ENCODE data around the gene CPEB2.

Gene CPEB2

GRCh38 chr4:15012017-15012788 is 9.9 kb downstream of the CPEB2 start:
- Histone ChIP-seq H3K36me3 (ENCODE audit: control insufficient read depth in 1 of 2, insufficient read depth in 2 of 2, low read length in 2 of 2) (peaks cover 9 to 13% of the 10 kb centered on the region in 2 donors), H3K4me1 (ENCODE audit: control insufficient read depth in 1 of 2, insufficient read depth in 2 of 2, low read length in 2 of 2) (peaks cover 0 to 40% of the 10 kb centered on the region in 2 donors), H3K27me3 (ENCODE audit: low read depth, low read length) (no peaks in the 10 kb centered on the region), H3K9me3 (ENCODE audit: control insufficient read depth in 1 of 2, low read length in 2 of 2) (no peaks in the 10 kb centered on the region), H3K4me3 (ENCODE audit: low read depth in 1 of 2, low read length in 2 of 2) (no peak overlapping the region), H3K27ac (ENCODE audit: low read length) (no peak overlapping the region)

DNA sequence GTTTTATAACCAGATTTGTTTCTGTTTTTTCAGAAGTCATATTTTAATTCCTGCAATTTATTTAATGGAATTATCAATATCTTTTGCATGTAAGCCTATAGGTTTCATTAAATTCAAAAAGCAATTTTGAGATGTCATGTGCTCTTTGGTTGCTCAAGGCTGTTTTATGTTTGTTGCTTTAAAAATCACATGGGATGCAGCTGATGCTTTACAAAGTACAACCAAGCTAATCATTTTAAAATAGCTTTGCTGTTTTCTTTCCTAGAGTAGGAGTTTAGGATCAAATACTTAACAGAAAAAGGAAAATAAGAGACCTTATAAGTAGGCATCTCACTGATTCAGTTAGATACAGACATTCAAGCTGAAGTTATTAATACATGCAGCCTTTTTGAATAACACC is 11.3 kb downstream of the CPEB2 start:
- no peak overlapping the region for H3K27ac ChIP-seq (ENCODE audit: low read length)
- peaks cover 0 to 40% of the 10 kb centered on the region in 2 donors for H3K4me1 ChIP-seq (ENCODE audit: control insufficient read depth in 1 of 2, insufficient read depth in 2 of 2, low read length in 2 of 2)
- H3K36me3 ChIP-seq (ENCODE audit: control insufficient read depth in 1 of 2, insufficient read depth in 2 of 2, low read length in 2 of 2): peaks cover 6 to 12% of the 10 kb centered on the region in 2 donors
- no peaks in the 10 kb centered on the region for H3K27me3 ChIP-seq (ENCODE audit: low read depth, low read length)
- H3K9me3 ChIP-seq (ENCODE audit: control insufficient read depth in 1 of 2, low read length in 2 of 2): no peaks in the 10 kb centered on the region
- H3K4me3 ChIP-seq (ENCODE audit: low read depth in 1 of 2, low read length in 2 of 2): no peak overlapping the region

GRCh38 chr4:15015170-15015569 is 12.9 kb downstream of the CPEB2 start:
- peaks cover 3 to 6% of the 10 kb centered on the region in 2 donors for H3K36me3 ChIP-seq (ENCODE audit: control insufficient read depth in 1 of 2, insufficient read depth in 2 of 2, low read length in 2 of 2)
- no peak overlapping the region for H3K27ac ChIP-seq (ENCODE audit: low read length)
- no peaks in the 10 kb centered on the region for H3K27me3 ChIP-seq (ENCODE audit: low read depth, low read length)
- no peaks in the 10 kb centered on the region for H3K9me3 ChIP-seq (ENCODE audit: control insufficient read depth in 1 of 2, low read length in 2 of 2)
- H3K4me1 ChIP-seq (ENCODE audit: control insufficient read depth in 1 of 2, insufficient read depth in 2 of 2, low read length in 2 of 2): peaks cover 0 to 35% of the 10 kb centered on the region in 2 donors
- H3K4me3 ChIP-seq (ENCODE audit: low read depth in 1 of 2, low read length in 2 of 2): no peak overlapping the region

DNA sequence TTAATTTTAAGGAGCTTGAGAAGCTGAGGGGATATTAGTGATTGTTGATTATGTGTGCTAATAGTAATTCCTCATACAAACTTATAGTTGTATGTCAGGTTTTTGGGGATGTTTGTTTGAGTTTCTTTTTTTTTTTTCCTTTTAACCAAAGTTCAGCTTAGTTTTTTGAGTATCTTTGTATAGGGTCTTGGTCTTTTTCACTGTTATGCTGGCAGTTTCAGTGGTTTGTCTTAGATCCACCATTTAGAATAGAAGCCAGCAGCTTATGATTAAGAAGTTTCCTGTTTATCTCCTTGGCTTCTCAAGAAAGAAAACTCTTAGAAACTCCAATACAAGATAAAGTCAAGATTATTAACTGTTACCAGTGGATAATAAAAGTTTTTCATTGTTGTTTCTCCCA is 16.1 kb downstream of the CPEB2 start:
- no peak overlapping the region for H3K4me3 ChIP-seq (ENCODE audit: low read depth in 1 of 2, low read length in 2 of 2)
- H3K4me1 ChIP-seq (ENCODE audit: control insufficient read depth in 1 of 2, insufficient read depth in 2 of 2, low read length in 2 of 2): peaks cover 0 to 26% of the 10 kb centered on the region in 2 donors
- H3K36me3 ChIP-seq (ENCODE audit: control insufficient read depth in 1 of 2, insufficient read depth in 2 of 2, low read length in 2 of 2): peaks cover 0 to 3% of the 10 kb centered on the region in 2 donors
- H3K27ac ChIP-seq (ENCODE audit: low read length): no peak overlapping the region
- no peaks in the 10 kb centered on the region for H3K9me3 ChIP-seq (ENCODE audit: control insufficient read depth in 1 of 2, low read length in 2 of 2)
- no peaks in the 10 kb centered on the region for H3K27me3 ChIP-seq (ENCODE audit: low read depth, low read length)

GRCh38 chr4:15020502-15021286 is 18.4 kb downstream of the CPEB2 start:
- Histone ChIP-seq H3K4me3 (ENCODE audit: low read depth in 1 of 2, low read length in 2 of 2) (peak overlapping the region in 1 of 2 donors; percentile 19), H3K27me3 (ENCODE audit: low read depth, low read length) (no peaks in the 10 kb centered on the region), H3K9me3 (ENCODE audit: control insufficient read depth in 1 of 2, low read length in 2 of 2) (no peaks in the 10 kb centered on the region), H3K27ac (ENCODE audit: low read length) (no peak overlapping the region), H3K36me3 (ENCODE audit: control insufficient read depth in 1 of 2, insufficient read depth in 2 of 2, low read length in 2 of 2) (peaks cover 3 to 6% of the 10 kb centered on the region in 2 donors), H3K4me1 (ENCODE audit: control insufficient read depth in 1 of 2, insufficient read depth in 2 of 2, low read length in 2 of 2) (peaks cover 0 to 21% of the 10 kb centered on the region in 2 donors)

DNA sequence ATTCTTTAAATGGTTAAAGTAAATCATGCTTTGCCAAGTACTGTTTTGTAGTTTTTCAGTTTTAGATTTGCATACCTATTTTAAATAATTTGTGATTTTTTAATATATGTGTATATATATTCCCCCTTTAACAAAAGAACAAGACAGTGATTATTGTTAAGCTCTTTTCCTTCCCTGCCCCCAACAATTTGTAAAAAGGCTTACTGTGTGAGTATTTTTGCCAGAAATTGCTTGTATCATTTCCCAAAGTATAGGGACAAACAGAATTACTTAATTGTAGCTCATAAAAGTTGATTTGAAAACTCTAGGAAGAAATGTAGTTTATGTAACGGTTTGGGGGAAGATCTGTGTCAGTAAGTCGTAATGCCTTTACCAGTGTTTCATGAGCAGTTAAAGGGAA is 19.0 kb downstream of the CPEB2 start:
- Histone ChIP-seq H3K9me3 (ENCODE audit: control insufficient read depth in 1 of 2, low read length in 2 of 2) (no peaks in the 10 kb centered on the region), H3K4me1 (ENCODE audit: control insufficient read depth in 1 of 2, insufficient read depth in 2 of 2, low read length in 2 of 2) (peaks cover 0 to 21% of the 10 kb centered on the region in 2 donors), H3K27ac (ENCODE audit: low read length) (peak overlapping the region; percentile 14), H3K4me3 (ENCODE audit: low read depth in 1 of 2, low read length in 2 of 2) (peak overlapping the region in 1 of 2 donors; percentile 19), H3K36me3 (ENCODE audit: control insufficient read depth in 1 of 2, insufficient read depth in 2 of 2, low read length in 2 of 2) (peaks cover 3 to 6% of the 10 kb centered on the region in 2 donors), H3K27me3 (ENCODE audit: low read depth, low read length) (no peaks in the 10 kb centered on the region)

GRCh38 chr4:15021946-15022345 is 19.7 kb downstream of the CPEB2 start:
- Histone ChIP-seq H3K9me3 (ENCODE audit: control insufficient read depth in 1 of 2, low read length in 2 of 2) (no peaks in the 10 kb centered on the region), H3K4me3 (ENCODE audit: low read depth in 1 of 2, low read length in 2 of 2) (no peak overlapping the region), H3K27ac (ENCODE audit: low read length) (peak overlapping the region; percentile 7), H3K27me3 (ENCODE audit: low read depth, low read length) (no peaks in the 10 kb centered on the region), H3K4me1 (ENCODE audit: control insufficient read depth in 1 of 2, insufficient read depth in 2 of 2, low read length in 2 of 2) (peaks cover 0 to 21% of the 10 kb centered on the region in 2 donors), H3K36me3 (ENCODE audit: control insufficient read depth in 1 of 2, insufficient read depth in 2 of 2, low read length in 2 of 2) (peaks cover 3 to 6% of the 10 kb centered on the region in 2 donors)

- Histone ChIP-seq H3K36me3 (ENCODE audit: control insufficient read depth in 1 of 2, insufficient read depth in 2 of 2, low read length in 2 of 2) (peaks cover 0 to 6% of the 10 kb centered on the region in 2 donors), H3K27me3 (ENCODE audit: low read depth, low read length) (no peaks in the 10 kb centered on the region), H3K9me3 (ENCODE audit: control insufficient read depth in 1 of 2, low read length in 2 of 2) (no peaks in the 10 kb centered on the region), H3K27ac (ENCODE audit: low read length) (no peak overlapping the region), H3K4me3 (ENCODE audit: low read depth in 1 of 2, low read length in 2 of 2) (no peak overlapping the region), H3K4me1 (ENCODE audit: control insufficient read depth in 1 of 2, insufficient read depth in 2 of 2, low read length in 2 of 2) (peaks cover 0 to 13% of the 10 kb centered on the region in 2 donors)
Measured at GRCh38 chr4:15024386-15024785, 22.1 kb downstream of the CPEB2 start.

DNA sequence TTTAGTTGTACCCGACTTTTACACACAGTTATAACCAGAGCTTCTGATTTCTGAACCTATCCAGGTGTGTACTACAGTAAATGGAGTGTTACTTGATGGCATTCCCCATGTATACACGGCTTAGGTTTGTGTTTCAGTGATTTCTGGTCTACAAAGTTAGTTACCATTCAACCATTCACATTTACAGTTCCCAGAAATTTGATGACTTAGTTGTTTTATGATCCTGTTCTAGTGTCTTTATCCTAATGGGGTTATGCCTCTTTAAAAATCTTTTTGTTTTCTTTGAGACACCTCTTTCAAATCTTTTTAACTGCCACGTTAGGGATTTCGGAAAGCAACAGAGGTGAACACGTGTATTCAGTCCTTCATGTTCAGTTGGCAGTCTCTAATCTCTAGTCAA is 23.4 kb downstream of the CPEB2 start:
- Histone ChIP-seq H3K27me3 (ENCODE audit: low read depth, low read length) (no peaks in the 10 kb centered on the region), H3K27ac (ENCODE audit: low read length) (no peak overlapping the region), H3K9me3 (ENCODE audit: control insufficient read depth in 1 of 2, low read length in 2 of 2) (no peaks in the 10 kb centered on the region), H3K4me1 (ENCODE audit: control insufficient read depth in 1 of 2, insufficient read depth in 2 of 2, low read length in 2 of 2) (peaks cover 0 to 7% of the 10 kb centered on the region in 2 donors), H3K36me3 (ENCODE audit: control insufficient read depth in 1 of 2, insufficient read depth in 2 of 2, low read length in 2 of 2) (peaks cover 0 to 6% of the 10 kb centered on the region in 2 donors), H3K4me3 (ENCODE audit: low read depth in 1 of 2, low read length in 2 of 2) (no peak overlapping the region)

DNA sequence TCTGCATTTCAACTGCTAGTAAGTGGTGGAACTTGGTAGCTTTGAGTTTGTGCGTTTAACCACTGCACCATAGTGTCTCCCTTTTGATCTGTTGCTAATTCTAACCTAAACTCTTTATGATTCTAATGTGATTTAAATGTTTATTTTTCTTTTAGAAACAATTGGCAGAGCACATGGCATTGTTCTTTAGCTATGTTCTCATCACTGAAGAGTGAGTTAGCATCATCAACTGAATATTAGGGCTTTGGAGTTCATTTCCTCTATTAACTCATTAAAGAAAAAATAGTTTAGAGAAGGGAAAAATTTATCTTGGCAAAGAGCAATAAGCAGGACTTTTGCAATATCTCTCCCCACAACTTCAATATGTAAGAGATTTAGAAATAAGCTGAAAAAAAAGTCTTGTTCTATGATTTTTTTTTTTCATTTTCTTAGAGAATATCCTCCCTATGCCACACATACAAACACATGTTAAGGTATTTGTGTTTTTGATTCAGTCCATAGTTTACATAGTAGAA is 25.7 kb downstream of the CPEB2 start:
- no peaks in the 10 kb centered on the region for H3K27me3 ChIP-seq (ENCODE audit: low read depth, low read length)
- H3K4me3 ChIP-seq (ENCODE audit: low read depth in 1 of 2, low read length in 2 of 2): no peak overlapping the region
- H3K9me3 ChIP-seq (ENCODE audit: control insufficient read depth in 1 of 2, low read length in 2 of 2): no peaks in the 10 kb centered on the region
- H3K4me1 ChIP-seq (ENCODE audit: control insufficient read depth in 1 of 2, insufficient read depth in 2 of 2, low read length in 2 of 2): peaks cover 0 to 16% of the 10 kb centered on the region in 2 donors
- no peak overlapping the region for H3K27ac ChIP-seq (ENCODE audit: low read length)
- H3K36me3 ChIP-seq (ENCODE audit: control insufficient read depth in 1 of 2, insufficient read depth in 2 of 2, low read length in 2 of 2): peaks cover 0 to 6% of the 10 kb centered on the region in 2 donors

GRCh38 chr4:15031197-15031596 is 28.9 kb downstream of the CPEB2 start:
- no peaks in the 10 kb centered on the region for H3K27me3 ChIP-seq (ENCODE audit: low read depth, low read length)
- peaks cover 0 to 16% of the 10 kb centered on the region in 2 donors for H3K4me1 ChIP-seq (ENCODE audit: control insufficient read depth in 1 of 2, insufficient read depth in 2 of 2, low read length in 2 of 2)
- H3K27ac ChIP-seq (ENCODE audit: low read length): no peak overlapping the region
- H3K9me3 ChIP-seq (ENCODE audit: control insufficient read depth in 1 of 2, low read length in 2 of 2): no peaks in the 10 kb centered on the region
- no peak overlapping the region for H3K4me3 ChIP-seq (ENCODE audit: low read depth in 1 of 2, low read length in 2 of 2)
- H3K36me3 ChIP-seq (ENCODE audit: control insufficient read depth in 1 of 2, insufficient read depth in 2 of 2, low read length in 2 of 2): peaks cover 0 to 11% of the 10 kb centered on the region in 2 donors
